T-helper 22 cell (primary cell): ENCODE measurements around the gene TRAPPC11.
A peak's percentile ranks its signal among the peaks of the same experiment; 100 is the strongest.

Experiments used
- DNase-seq: peaks from one replicate; pipeline ENCODE4 v3.0.0-alpha.2; 2020; ENCODE audit warnings: low read depth

The TRAPPC11 gene

GRCh38 chr4:183637461-183637860 is 21.6 kb upstream of the TRAPPC11 start:
- no peak for DNase-seq

GRCh38 chr4:183638436-183638835 is 20.7 kb upstream of the TRAPPC11 start:
- no peak for DNase-seq

- no peak for DNase-seq
Measured at GRCh38 chr4:183639291-183639690, 19.8 kb upstream of the TRAPPC11 start.

- DNase-seq = no peak
Measured at GRCh38 chr4:183645326-183645725, 13.8 kb upstream of the TRAPPC11 start.

GRCh38 chr4:183657564-183657963 is 1.5 kb upstream of the TRAPPC11 start:
- no peak for DNase-seq

- peak; percentile 3 for DNase-seq
Measured at GRCh38 chr4:183658362-183659028, 598 bp upstream of the TRAPPC11 start.

GRCh38 chr4:183659872-183660242 is 764 bp downstream of the TRAPPC11 start:
- DNase-seq = no peak

- DNase-seq = no peak
Measured at GRCh38 chr4:183666088-183666487, 7.0 kb downstream of the TRAPPC11 start.

- no peak for DNase-seq
Measured at GRCh38 chr4:183670251-183670650, 11.2 kb downstream of the TRAPPC11 start.

GRCh38 chr4:183670960-183671555 is 12.0 kb downstream of the TRAPPC11 start:
- no peak for DNase-seq

GRCh38 chr4:183674153-183674552 is 15.1 kb downstream of the TRAPPC11 start:
- DNase-seq = no peak

- DNase-seq = no peak
Measured at GRCh38 chr4:183675625-183676024, 16.5 kb downstream of the TRAPPC11 start.

- DNase-seq = no peak
Measured at GRCh38 chr4:183681119-183681518, 22.0 kb downstream of the TRAPPC11 start.

- no peak for DNase-seq
Measured at GRCh38 chr4:183686461-183686860, 27.4 kb downstream of the TRAPPC11 start.

GRCh38 chr4:183688216-183688615 is 29.1 kb downstream of the TRAPPC11 start:
- no peak for DNase-seq

GRCh38 chr4:183691006-183691405 is 31.9 kb downstream of the TRAPPC11 start:
- no peak for DNase-seq

- DNase-seq = no peak
Measured at GRCh38 chr4:183691897-183692296, 32.8 kb downstream of the TRAPPC11 start.

- no peak for DNase-seq
Measured at GRCh38 chr4:183698909-183699308, 39.8 kb downstream of the TRAPPC11 start.

- DNase-seq = no peak
Measured at GRCh38 chr4:183700407-183700806, 41.3 kb downstream of the TRAPPC11 start.

- no peak for DNase-seq
Measured at GRCh38 chr4:183702492-183702891, 43.4 kb downstream of the TRAPPC11 start.

GRCh38 chr4:183714626-183715025 is 55.5 kb downstream of the TRAPPC11 start:
- DNase-seq = no peak

- no peak for DNase-seq
Measured at GRCh38 chr4:183716302-183716701, 57.2 kb downstream of the TRAPPC11 start.

- no peak for DNase-seq
Measured at GRCh38 chr4:183718876-183719275, 59.8 kb downstream of the TRAPPC11 start.
